ENCODE results near the gene KANK2. TPM values are rescaled to one million over a fixed set of nuclear protein-coding genes. Genes with fewer than 3 reads are reported as not detected.
"Not testable (repeated sequence)": the region's sequence is repeated elsewhere in the genome, so short reads cannot be mapped to it uniquely, and the experiment has no call there.

Gene KANK2
- polyA plus RNA-seq, 1 donor from 2014 or later = 0.25 TPM

- Histone ChIP-seq H3K27me3 (ENCODE audit: insufficient read depth, low read depth, low read length) (no peaks in the 10 kb centered on the region), H3F3A (ENCODE audit: insufficient read depth, low read length, poor library complexity, severe bottlenecking) (no peaks in the 10 kb centered on the region), H3K9me3 (ENCODE audit: low read length) (no peaks in the 10 kb centered on the region), H4K20me1 (ENCODE audit: insufficient read depth) (no peaks in the 10 kb centered on the region), H3K9ac (ENCODE audit: low read length) (no peak overlapping the region), H3K79me2 (replicated peaks; ENCODE audit: insufficient read depth, low read length) (no peaks in the 10 kb centered on the region), H3K4me2 (ENCODE audit: low read length) (no peak overlapping the region), H3K9me2 (ENCODE audit: insufficient read depth, low read length) (no peaks in the 10 kb centered on the region), H3K4me3 (ENCODE audit: low read length) (no peak overlapping the region), H3K36me3 (ENCODE audit: insufficient read depth, low read length) (no peaks in the 10 kb centered on the region), H2AFZ (ENCODE audit: low read depth, low read length) (no peak overlapping the region), H3K27ac (ENCODE audit: low read length) (no peak overlapping the region)
- TF ChIP-seq MXI1 (conservative IDR thresholded peaks at IDR 0.05; ENCODE audit: poor library complexity, severe bottlenecking) (no peak), REST (IDR thresholded peaks at IDR 0.05; ENCODE audit: borderline replicate concordance) (no peak), TAF1 (IDR thresholded peaks at IDR 0.05; ENCODE audit: low read depth) (no peak), POLR2AphosphoS5 (IDR thresholded peaks at IDR 0.05) (no peak), CTCF (IDR thresholded peaks at IDR 0.05; ENCODE audit: poor library complexity, severe bottlenecking) (no peak), SMC3 (conservative IDR thresholded peaks at IDR 0.05; ENCODE audit: poor library complexity) (no peak), EP300 (conservative IDR thresholded peaks at IDR 0.05; ENCODE audit: poor library complexity, severe bottlenecking) (no peak), EZH2 (IDR thresholded peaks at IDR 0.05; ENCODE audit: borderline replicate concordance, insufficient read depth, low read length, poor library complexity, severe bottlenecking) (no peak), RAD21 (conservative IDR thresholded peaks at IDR 0.05) (no peak)
Measured at GRCh38 chr19:11164879-11165406, 32.4 kb downstream of the KANK2 start.

GRCh38 chr19:11164296-11164695 lies 33.0 kb downstream of the KANK2 start:
- H3K79me2 ChIP-seq (replicated peaks; ENCODE audit: insufficient read depth, low read length) = no peaks in the 10 kb centered on the region
- no peaks in the 10 kb centered on the region for H3F3A ChIP-seq (ENCODE audit: insufficient read depth, low read length, poor library complexity, severe bottlenecking)
- no peaks in the 10 kb centered on the region for H4K20me1 ChIP-seq (ENCODE audit: insufficient read depth)
- TF ChIP-seq EZH2 (IDR thresholded peaks at IDR 0.05; ENCODE audit: borderline replicate concordance, insufficient read depth, low read length, poor library complexity, severe bottlenecking) (no peak), REST (IDR thresholded peaks at IDR 0.05; ENCODE audit: borderline replicate concordance) (no peak), CTCF (IDR thresholded peaks at IDR 0.05; ENCODE audit: poor library complexity, severe bottlenecking) (no peak), TAF1 (IDR thresholded peaks at IDR 0.05; ENCODE audit: low read depth) (no peak), SMC3 (conservative IDR thresholded peaks at IDR 0.05; ENCODE audit: poor library complexity) (no peak)
- H3K9me2 ChIP-seq (ENCODE audit: insufficient read depth, low read length) = no peaks in the 10 kb centered on the region
- H3K27me3 ChIP-seq (ENCODE audit: insufficient read depth, low read depth, low read length) = no peaks in the 10 kb centered on the region
- no peak overlapping the region for H3K4me3 ChIP-seq (ENCODE audit: low read length)
- no peak overlapping the region for H3K4me2 ChIP-seq (ENCODE audit: low read length)
- no peaks in the 10 kb centered on the region for H3K36me3 ChIP-seq (ENCODE audit: insufficient read depth, low read length)
- H3K27ac ChIP-seq (ENCODE audit: low read length) = no peak overlapping the region
- H2AFZ ChIP-seq (ENCODE audit: low read depth, low read length) = no peak overlapping the region
- H3K9me3 ChIP-seq (ENCODE audit: low read length) = no peaks in the 10 kb centered on the region
- H3K9ac ChIP-seq (ENCODE audit: low read length) = no peak overlapping the region

GRCh38 chr19:11160440-11160768 lies 36.9 kb downstream of the KANK2 start:
- not testable (repeated sequence) for H4K20me1 ChIP-seq (ENCODE audit: insufficient read depth); H3K4me2 ChIP-seq (ENCODE audit: low read length); H3K9me3 ChIP-seq (ENCODE audit: low read length); H3K9me2 ChIP-seq (ENCODE audit: insufficient read depth, low read length); H3K79me2 ChIP-seq (replicated peaks; ENCODE audit: insufficient read depth, low read length); H3K27me3 ChIP-seq (ENCODE audit: insufficient read depth, low read depth, low read length); H3K27ac ChIP-seq (ENCODE audit: low read length); H3K9ac ChIP-seq (ENCODE audit: low read length); H3F3A ChIP-seq (ENCODE audit: insufficient read depth, low read length, poor library complexity, severe bottlenecking); H3K36me3 ChIP-seq (ENCODE audit: insufficient read depth, low read length); H3K4me3 ChIP-seq (ENCODE audit: low read length); H2AFZ ChIP-seq (ENCODE audit: low read depth, low read length)
